ENCODE measurements around the gene ETS2.

Gene ETS2

DNA sequence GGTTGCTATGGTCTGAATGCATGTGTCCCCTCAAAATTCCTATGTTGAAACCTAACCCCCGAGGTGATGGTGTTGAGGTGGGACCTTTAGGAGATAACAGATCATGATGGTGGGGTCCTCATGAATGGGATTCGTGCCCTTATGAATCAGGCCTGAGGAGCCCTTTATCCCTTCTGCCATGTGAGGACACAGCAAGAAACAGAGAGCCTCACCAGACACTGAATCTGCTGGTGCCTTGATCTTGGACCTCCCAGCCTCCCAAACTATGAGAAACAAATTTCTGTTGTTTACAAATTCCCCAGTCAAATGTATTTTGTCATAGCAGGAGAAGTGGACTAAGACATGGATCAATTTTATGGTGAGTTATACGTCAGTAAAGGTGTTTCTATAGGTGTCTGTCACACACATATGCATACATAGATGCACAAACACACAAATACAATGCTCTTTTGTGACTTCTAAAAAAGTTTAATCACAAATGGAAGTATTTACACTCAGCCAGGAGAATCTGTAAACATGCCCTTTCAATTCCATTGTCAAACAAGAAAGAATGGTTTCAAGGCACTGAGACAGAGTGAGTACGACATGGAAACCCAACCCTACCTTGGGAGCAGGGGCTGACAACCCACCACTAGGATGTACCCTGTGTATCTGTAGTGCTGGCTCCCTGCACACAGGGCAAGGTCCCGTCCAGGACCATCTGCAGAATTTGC lies 5.5 kb upstream of the ETS2 start:
- Mint-ChIP-seq H3K36me3 (ENCODE audit: low read depth) (no peaks in the 10 kb centered on the region), H3K4me3 (no peak overlapping the region), H3K9me3 (no peaks in the 10 kb centered on the region)

DNA sequence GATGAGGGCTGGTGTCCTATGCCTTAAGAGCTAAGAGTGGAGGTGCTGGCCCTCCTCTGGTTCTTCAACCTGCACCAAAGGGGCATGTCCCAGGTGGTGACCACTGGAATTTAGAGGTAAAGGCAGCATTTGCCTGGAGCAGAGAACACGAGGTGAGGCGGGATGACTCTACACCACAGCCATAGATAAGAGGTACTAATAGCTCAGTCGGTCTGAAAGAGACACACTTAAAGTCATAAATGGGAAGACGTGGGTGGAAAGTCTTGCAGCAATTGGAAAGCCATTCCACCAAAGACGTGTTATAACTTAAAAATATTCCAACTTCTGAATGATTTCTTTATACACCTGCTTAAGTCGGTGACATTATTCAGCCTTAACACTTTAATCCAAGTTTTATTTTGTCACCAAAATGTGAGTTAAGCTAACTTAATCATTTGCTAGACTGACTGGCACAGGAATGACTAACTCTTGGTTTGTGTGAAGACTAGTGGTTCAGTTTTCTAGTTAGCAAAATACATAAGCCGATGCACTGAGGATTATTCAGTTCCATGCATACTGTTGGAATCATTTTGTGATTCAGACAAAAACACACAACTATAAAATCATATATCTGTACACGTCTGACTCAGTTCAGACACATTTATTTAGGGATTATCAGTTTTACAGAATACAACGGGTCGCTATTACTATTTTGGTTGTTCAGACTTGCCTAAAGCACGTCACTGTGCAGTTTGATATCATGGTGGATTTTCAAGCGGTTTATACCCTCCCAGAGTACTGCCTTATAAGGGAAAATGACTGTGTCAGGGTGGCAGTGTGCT lies 4.6 kb upstream of the ETS2 start:
- Mint-ChIP-seq H3K9me3 (no peaks in the 10 kb centered on the region), H3K27ac (no peak overlapping the region), H3K36me3 (ENCODE audit: low read depth) (no peaks in the 10 kb centered on the region), H3K27me3 (ENCODE audit: low read depth) (peaks cover 17% of the 10 kb centered on the region), H3K4me1 (peaks cover 23% of the 10 kb centered on the region), H3K4me3 (no peak overlapping the region)
- no peak for TF ChIP-seq CTCF (IDR thresholded peaks at IDR 0.05; ENCODE audit: unreplicated experiment in 3 of 3)

More for the DNA sequence above, 5.5 kb upstream of the ETS2 start:
- Mint-ChIP-seq H3K27me3 (ENCODE audit: low read depth) (peaks cover 22% of the 10 kb centered on the region), H3K27ac (no peak overlapping the region), H3K4me1 (peaks cover 23% of the 10 kb centered on the region)
- no peak for TF ChIP-seq CTCF (IDR thresholded peaks at IDR 0.05; ENCODE audit: unreplicated experiment in 3 of 3)

DNA sequence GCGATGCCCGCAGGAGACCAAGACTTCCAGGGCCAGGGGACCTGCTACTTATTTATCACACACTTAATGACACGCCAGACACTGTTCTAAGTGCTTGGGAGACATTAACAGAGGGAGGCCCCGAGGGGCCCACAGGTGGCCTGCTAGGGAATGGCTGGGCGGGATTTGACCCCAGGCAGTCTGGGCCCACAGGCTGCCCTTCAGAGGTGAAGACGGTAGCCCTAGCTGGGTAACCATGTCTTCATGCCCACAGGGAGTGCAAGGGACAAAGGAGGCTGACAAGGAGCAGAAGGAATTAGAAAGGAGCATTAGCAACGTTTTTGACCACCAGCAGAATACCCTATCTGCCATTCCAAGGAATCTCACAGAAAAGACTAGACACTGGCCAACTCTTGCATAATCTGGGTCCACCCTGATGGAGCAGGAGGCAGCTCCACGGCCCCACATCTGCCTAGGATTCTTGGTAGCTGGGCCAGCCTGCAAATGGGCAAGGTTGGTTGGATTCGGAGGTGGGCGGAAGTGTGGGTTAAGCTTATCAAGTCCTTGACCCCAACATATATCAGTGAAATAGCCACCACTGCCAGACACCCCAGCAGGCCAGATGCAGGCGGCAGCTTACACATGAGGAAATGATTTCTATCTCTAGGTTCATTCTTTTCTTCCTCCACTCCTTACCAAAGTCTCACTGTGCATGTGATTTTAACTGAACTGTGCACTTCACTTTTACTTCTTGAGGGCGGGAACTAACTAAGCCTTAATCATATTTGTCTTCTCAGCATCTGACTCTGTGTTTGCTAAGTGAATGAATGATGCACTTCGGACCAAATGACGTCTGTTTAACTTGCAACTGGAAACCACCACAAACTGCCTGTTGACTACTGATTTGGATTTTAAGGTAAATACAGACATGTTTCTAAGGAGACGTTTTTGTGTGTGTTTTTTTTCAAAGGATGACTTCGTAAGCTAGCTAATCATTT lies 3.4 kb upstream of the ETS2 start:
- peak overlapping the region in 2 of 3 experiments; percentile 25 to 44 for H3K4me3 Mint-ChIP-seq
- H3K27me3 Mint-ChIP-seq (ENCODE audit: low read depth) = peaks cover 17% of the 10 kb centered on the region
- TF ChIP-seq CTCF (IDR thresholded peaks at IDR 0.05; ENCODE audit: unreplicated experiment in 3 of 3) = no peak
- no peaks in the 10 kb centered on the region for H3K36me3 Mint-ChIP-seq (ENCODE audit: low read depth)
- H3K9me3 Mint-ChIP-seq = no peaks in the 10 kb centered on the region
- H3K4me1 Mint-ChIP-seq = peaks cover 29% of the 10 kb centered on the region
- peak overlapping the region in 2 of 3 experiments; percentile 4 to 20 for H3K27ac Mint-ChIP-seq

- TF ChIP-seq CTCF (IDR thresholded peaks at IDR 0.05; ENCODE audit: unreplicated experiment in 3 of 3) = no peak
- peaks cover under 1% of the 10 kb centered on the region for H3K36me3 Mint-ChIP-seq (ENCODE audit: low read depth)
- no peaks in the 10 kb centered on the region for H3K9me3 Mint-ChIP-seq
- peaks cover 37% of the 10 kb centered on the region for H3K4me1 Mint-ChIP-seq
- H3K27ac Mint-ChIP-seq = peak overlapping the region in 2 of 3 experiments; percentile 4 to 20
- H3K4me3 Mint-ChIP-seq = peak overlapping the region; percentile 18 to 91 (median 59)
- H3K27me3 Mint-ChIP-seq (ENCODE audit: low read depth) = peaks cover 17% of the 10 kb centered on the region
Measured at GRCh38 chr21:38803075-38803660, 2.6 kb upstream of the ETS2 start.

DNA sequence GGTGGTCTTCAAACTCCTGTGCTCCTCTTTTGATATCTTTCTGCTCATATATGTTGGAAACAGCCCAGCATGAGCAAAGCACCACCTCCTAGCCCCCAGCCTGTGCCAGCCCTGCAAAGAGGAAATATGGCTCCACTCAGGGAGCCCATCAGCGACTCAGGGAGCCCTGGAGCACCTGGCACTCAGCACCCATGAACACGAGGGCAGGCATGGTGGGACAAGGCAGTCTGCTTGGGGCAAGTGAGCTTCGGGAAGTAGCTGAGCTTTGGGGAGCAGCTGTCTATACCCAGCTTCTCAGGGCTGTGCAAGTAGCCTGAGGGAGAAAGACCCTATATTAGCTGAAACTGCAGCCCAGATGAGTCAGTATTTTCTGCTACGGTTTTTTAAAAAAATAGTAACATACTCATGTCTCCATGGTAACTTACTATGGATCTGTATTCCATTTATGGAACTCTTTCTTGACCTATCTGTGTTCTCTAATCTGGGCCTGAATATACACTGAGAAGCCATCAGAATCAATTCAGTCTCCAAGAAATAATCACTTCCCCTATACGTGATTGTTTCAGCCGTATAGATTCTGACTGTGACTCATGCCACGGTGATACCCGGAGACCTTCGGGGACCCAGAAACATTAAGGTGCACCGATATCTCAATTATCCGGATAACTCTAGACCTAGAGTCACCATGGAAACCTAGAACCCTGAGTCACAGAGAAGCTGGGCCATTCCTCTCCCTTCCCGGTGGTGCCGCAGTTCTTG lies 1.5 kb upstream of the ETS2 start:
- H3K4me1 Mint-ChIP-seq = peaks cover 42% of the 10 kb centered on the region
- H3K9me3 Mint-ChIP-seq = no peaks in the 10 kb centered on the region
- H3K27ac Mint-ChIP-seq = peak overlapping the region in 2 of 3 experiments; percentile 63 to 83
- peaks cover 14% of the 10 kb centered on the region for H3K27me3 Mint-ChIP-seq (ENCODE audit: low read depth)
- H3K36me3 Mint-ChIP-seq (ENCODE audit: low read depth) = peaks cover 3% of the 10 kb centered on the region
- H3K4me3 Mint-ChIP-seq = peak overlapping the region; percentile 87 to 91 (median 88)
- TF ChIP-seq CTCF (IDR thresholded peaks at IDR 0.05; ENCODE audit: unreplicated experiment in 3 of 3) = no peak
